K562 (cell line): ENCODE results near the gene GIGYF1. TPM values are rescaled to one million over a fixed set of nuclear protein-coding genes. Genes with fewer than 3 reads are reported as not detected.

Source experiments
- BMI1 ChIP-seq: fragments of 150-350 bp; IDR thresholded peaks from 2 replicates; pipeline ENCODE4 v1.6.1; 2014; ENCODE audit warnings: low read length
- CREB1 ChIP-seq, 2 experiments: sonication (generic) in 1 of 2; formaldehyde crosslinking in 1 of 2; IDR thresholded peaks; 2 replicates each; pipeline versions ENCODE4 v1.6.1 to v1.8.0; 2012 to 2022; ENCODE audit warnings: inconsistent platforms in 1 of 2, mild to moderate bottlenecking in 1 of 2, missing genetic modification reagents in 1 of 2, moderate library complexity in 1 of 2
- IRF2 ChIP-seq: sonication (generic); formaldehyde crosslinking; IDR thresholded peaks from 2 replicates; pipeline ENCODE4 v1.8.1; 2022; ENCODE audit warnings: mild to moderate bottlenecking, missing genetic modification reagents
- KAT7 ChIP-seq: sonication (generic); formaldehyde crosslinking; IDR thresholded peaks from 2 replicates; pipeline ENCODE4 v1.8.0; 2022; ENCODE audit warnings: missing genetic modification reagents, mild to moderate bottlenecking, borderline replicate concordance
- KLF16 ChIP-seq: IDR thresholded peaks from 2 replicates; pipeline ENCODE4 v1.6.1; 2016; ENCODE audit warnings: antibody characterized with exemption
- MLX ChIP-seq, 2 experiments: fragments of 450-650 bp in 1 of 2; sonication (generic) in 1 of 2; formaldehyde crosslinking; conservative IDR thresholded peaks; 2 replicates each; pipeline versions ENCODE4 v1.4.0 to v1.8.1; 2020 to 2022; ENCODE audit warnings: mild to moderate bottlenecking in 1 of 2, missing genetic modification reagents in 1 of 2
- PHF20 ChIP-seq: fragments of 450-650 bp; IDR thresholded peaks from 2 replicates; pipeline ENCODE4 v1.6.1; 2018; ENCODE audit not compliant: partially characterized antibody
- RB1 ChIP-seq: fragments of 450-650 bp; IDR thresholded peaks from 2 replicates; pipeline ENCODE4 v1.6.1; 2017; ENCODE audit warnings: low read depth, mild to moderate bottlenecking
- RCOR1 ChIP-seq, 2 experiments: IDR thresholded peaks; 2 replicates each; pipeline ENCODE4 v1.6.1; 2012; ENCODE audit warnings: low read depth in 2 of 2, low read length in 2 of 2, borderline replicate concordance in 1 of 2, improper control_type of control experiment in 1 of 2
- SRSF7 ChIP-seq: fragments of 200-400 bp; formaldehyde crosslinking; optimal IDR thresholded peaks from 2 replicates; pipeline ENCODE3; 2017; ENCODE audit warnings: mild to moderate bottlenecking, low read depth, low read length
- YBX1 ChIP-seq: fragments of 450-650 bp; IDR thresholded peaks from 2 replicates; pipeline ENCODE4 v1.7.1; 2016; ENCODE audit warnings: mild to moderate bottlenecking
- ZNF175 ChIP-seq: fragments of 200-800 bp; sonication (Bioruptor generic); IDR thresholded peaks from 2 replicates; pipeline ENCODE4 v1.6.1; 2016; ENCODE audit warnings: low read depth, mild to moderate bottlenecking, missing genetic modification characterization, missing compliant biosample characterization
- polyA plus RNA-seq, 8 experiments: library from polyadenylated mRNA; depleted of rRNA in 4 of 8; stranded (reverse) in 5 of 8; unstranded in 3 of 8; fragments of >200 nt; fragmentation: Nextera tagmentation in 2 of 8; fragmentation: Illumina TruSeq in 1 of 8; extraction: Ambion mirVana in 2 of 8; extraction: Trizol in 1 of 8; gene quantifications; 2 replicates each; pipeline versions ENCODE4 v1.2.1 to v1.2.3, GENCODE V29; 2011 to 2014; ENCODE audit warnings: inconsistent platforms in 1 of 8, missing spikeins in 1 of 8
- total RNA-seq, 7 experiments: library from RNA; depleted of rRNA in 6 of 7; stranded (reverse); fragments of >200 nt in 6 of 7; fragmentation: Illumina TruSeq in 2 of 7; extraction: Trizol in 2 of 7; gene quantifications; 2 replicates each; pipeline versions ENCODE4 v1.2.1 to v1.2.3, GENCODE V29; 2011 to 2021; ENCODE audit warnings: low replicate concordance in 1 of 7
- TF ChIP-seq, protein P1 (sequence below): fragments of 450-650 bp; formaldehyde crosslinking; IDR thresholded peaks from 2 replicates; pipeline ENCODE4 v1.4.0; 2020; ENCODE audit warnings: mild to moderate bottlenecking, moderate library complexity
- TF ChIP-seq, protein P2 (sequence below), 2 experiments: fragments of 450-650 bp; IDR thresholded peaks; 2 replicates each; pipeline ENCODE4 v1.6.1; 2016; ENCODE audit warnings: mild to moderate bottlenecking in 2 of 2, borderline replicate concordance in 1 of 2, low read depth in 1 of 2, moderate library complexity in 1 of 2

GIGYF1 gene
- total and polyA plus RNA-seq, 9 of the 15 experiments (the other 6 are each of a cell fraction or from before 2014, with no cell fraction given): 0.56 to 76.2 (median 16.8) TPM

- TF ChIP-seq, protein P1, sequence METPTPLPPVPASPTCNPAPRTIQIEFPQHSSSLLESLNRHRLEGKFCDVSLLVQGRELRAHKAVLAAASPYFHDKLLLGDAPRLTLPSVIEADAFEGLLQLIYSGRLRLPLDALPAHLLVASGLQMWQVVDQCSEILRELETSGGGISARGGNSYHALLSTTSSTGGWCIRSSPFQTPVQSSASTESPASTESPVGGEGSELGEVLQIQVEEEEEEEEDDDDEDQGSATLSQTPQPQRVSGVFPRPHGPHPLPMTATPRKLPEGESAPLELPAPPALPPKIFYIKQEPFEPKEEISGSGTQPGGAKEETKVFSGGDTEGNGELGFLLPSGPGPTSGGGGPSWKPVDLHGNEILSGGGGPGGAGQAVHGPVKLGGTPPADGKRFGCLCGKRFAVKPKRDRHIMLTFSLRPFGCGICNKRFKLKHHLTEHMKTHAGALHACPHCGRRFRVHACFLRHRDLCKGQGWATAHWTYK (CRISPR knock-in tag): no peak
- no peak for TF ChIP-seq CREB1 (IDR thresholded peaks at IDR 0.05)
- peak; percentile 65; the same call in 1 of the 2 replicates for TF ChIP-seq CREB1 (CRISPR knock-in tag; IDR thresholded peaks at IDR 0.05)
- TF ChIP-seq ZNF175: no peak
- TF ChIP-seq, protein P2, sequence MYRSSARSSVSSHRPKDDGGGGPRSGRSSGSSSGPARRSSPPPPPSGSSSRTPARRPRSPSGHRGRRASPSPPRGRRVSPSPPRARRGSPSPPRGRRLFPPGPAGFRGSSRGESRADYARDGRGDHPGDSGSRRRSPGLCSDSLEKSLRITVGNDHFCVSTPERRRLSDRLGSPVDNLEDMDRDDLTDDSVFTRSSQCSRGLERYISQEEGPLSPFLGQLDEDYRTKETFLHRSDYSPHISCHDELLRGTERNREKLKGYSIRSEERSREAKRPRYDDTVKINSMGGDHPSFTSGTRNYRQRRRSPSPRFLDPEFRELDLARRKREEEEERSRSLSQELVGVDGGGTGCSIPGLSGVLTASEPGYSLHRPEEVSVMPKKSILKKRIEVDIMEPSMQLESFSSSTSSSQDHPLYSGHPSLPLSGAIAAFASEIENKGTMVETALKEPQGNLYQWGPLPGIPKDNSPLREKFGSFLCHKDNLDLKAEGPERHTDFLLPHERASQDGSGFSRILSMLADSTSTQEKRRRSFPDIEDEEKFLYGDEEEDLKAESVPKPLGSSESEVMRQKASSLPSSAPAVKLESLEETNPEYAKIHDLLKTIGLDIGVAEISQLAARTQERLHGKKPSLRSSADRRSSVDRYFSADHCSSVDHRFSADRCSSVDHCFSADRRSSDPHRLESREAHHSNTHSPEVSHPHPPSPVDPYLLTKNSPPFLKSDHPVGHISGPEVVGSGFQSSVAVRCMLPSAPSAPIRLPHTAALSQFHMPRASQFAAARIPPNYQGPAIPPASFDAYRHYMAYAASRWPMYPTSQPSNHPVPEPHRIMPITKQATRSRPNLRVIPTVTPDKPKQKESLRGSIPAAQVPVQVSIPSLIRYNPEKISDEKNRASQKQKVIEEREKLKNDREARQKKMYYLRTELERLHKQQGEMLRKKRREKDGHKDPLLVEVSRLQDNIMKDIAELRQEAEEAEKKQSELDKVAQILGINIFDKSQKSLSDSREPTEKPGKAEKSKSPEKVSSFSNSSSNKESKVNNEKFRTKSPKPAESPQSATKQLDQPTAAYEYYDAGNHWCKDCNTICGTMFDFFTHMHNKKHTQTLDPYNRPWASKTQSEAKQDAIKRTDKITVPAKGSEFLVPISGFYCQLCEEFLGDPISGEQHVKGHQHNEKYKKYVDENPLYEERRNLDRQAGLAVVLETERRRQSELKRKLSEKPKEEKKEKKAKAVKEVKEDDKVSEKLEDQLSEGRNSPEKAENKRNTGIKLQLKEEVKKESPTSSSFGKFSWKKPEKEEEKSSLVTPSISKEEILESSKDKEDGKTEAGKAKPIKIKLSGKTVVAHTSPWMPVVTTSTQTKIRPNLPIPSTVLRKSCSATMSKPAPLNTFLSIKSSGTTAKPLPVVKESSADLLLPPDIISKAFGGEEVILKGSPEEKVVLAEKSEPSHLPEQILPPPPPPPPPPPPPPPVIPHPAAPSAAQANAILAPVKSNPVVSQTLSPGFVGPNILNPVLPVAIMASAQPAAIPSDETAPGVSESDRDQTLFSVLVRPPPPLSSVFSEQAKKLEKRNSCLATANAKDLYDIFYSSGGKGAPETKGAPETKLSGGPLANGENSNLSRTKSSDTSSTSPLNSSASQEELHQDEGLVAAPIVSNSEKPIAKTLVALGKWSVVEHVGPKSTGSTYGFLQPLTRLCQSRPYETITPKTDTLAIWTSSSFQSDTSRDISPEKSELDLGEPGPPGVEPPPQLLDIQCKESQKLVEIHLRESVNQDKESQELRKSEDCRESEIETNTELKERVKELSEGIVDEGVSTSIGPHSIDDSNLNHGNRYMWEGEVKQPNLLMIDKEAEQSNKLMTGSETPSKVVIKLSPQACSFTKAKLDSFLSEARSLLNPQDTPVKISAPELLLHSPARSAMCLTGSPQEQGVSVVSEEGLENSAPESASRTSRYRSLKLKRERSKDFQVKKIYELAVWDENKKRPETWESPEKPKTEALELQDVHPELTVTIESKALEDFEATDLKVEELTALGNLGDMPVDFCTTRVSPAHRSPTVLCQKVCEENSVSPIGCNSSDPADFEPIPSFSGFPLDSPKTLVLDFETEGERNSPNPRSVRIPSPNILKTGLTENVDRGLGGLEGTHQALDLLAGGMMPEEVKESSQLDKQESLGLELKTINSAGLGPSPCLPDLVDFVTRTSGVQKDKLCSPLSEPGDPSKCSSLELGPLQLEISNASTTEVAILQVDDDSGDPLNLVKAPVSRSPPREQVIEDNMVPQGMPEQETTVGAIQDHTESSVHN (IDR thresholded peaks at IDR 0.05; ENCODE audit: borderline replicate concordance in 1 of 2, low read depth in 1 of 2): no peak
- TF ChIP-seq YBX1: no peak
- TF ChIP-seq RCOR1 (IDR thresholded peaks at IDR 0.05; ENCODE audit: borderline replicate concordance in 1 of 2, low read depth in 2 of 2, low read length in 2 of 2): 0 out of 4 replicates have a peak, but pooled peaks of 1 of the 2 experiments have one; percentile 64
- TF ChIP-seq SRSF7: no peak
- TF ChIP-seq MLX (CRISPR knock-in tag; conservative IDR thresholded peaks at IDR 0.05): no peak
- TF ChIP-seq KLF16: peak; percentile 49; the same call in 1 of the 2 replicates
- no peak for TF ChIP-seq BMI1
- TF ChIP-seq PHF20: no peak
- no peak for TF ChIP-seq IRF2 (CRISPR knock-in tag)
- TF ChIP-seq RB1: peak; percentile 95
- TF ChIP-seq KAT7 (CRISPR knock-in tag): peak; percentile 71; the same call in 1 of the 2 replicates
Observed at GRCh38 chr7:100691676-100692577, 2.1 kb downstream of the GIGYF1 start (continued).
